NCI-H345 treated with DMSO at 0.1 percent for 48 hours (cell line): ENCODE results near the gene CT83.

Experiments
- DNase-seq: peaks from one replicate; lab custom pipeline; 2025; ENCODE audit not compliant: unreplicated experiment; lab: John Stamatoyannopoulos, UW

The CT83 gene

GRCh38 chrX:116462822-116463221 lies at the start of gene CT83:
Gene CT83 (minus strand): TSS chrX:116462976. CDS start chrX:116462856, 120 bp downstream.
- no peak for DNase-seq

- no peak for DNase-seq
Observed at GRCh38 chrX:116499780-116500179, 37.0 kb upstream of the CT83 start.

- no peak for DNase-seq
Observed at GRCh38 chrX:116493271-116493670, 30.5 kb upstream of the CT83 start.

DNA sequence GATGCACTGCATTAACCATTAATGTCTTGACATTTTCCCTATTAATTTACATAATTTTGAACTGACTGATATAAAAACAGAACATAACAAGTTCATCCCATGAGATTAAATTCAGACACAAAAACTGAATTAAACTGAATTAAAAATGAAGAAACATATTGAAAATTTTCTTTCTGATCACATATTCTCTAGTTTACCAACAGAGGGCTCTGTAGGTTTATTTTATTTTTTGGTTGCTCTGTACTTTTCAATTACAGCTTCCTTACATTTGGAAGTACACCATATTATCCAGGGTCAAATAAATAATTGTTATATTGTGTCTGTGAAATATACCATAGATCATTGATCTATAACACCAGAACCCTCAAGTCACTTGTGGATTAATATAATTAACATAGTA lies 27.3 kb upstream of the CT83 start:
- peak; percentile 23 for DNase-seq

- no peak for DNase-seq
Observed at GRCh38 chrX:116480059-116480458, 17.3 kb upstream of the CT83 start.

DNA sequence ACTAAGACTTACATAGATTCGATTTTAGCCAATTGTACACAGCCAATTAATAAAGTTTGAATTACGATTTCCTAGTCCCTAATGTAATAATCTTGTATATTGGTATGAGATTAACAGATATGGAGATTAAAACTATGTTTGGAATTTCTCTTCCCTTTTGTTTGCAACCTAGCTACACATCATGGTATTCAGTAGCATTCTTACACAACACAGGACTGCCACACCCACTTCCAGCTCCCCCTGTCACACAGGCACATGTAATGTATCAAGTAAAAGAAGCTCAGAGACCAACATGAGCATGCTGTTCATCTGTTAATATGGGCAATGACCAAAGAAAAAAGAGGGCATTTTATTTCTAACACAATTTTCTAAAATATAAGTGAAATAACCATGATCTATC lies 13.6 kb downstream of the CT83 start:
- DNase-seq = no peak

GRCh38 chrX:116436358-116436816 lies 26.4 kb downstream of the CT83 start, which contains the start of gene SLC6A14:
Gene SLC6A14 (plus strand): TSS chrX:116436606. CDS start chrX:116436710, 104 bp downstream.
- DNase-seq = no peak

GRCh38 chrX:116435597-116435996 lies 27.2 kb downstream of the CT83 start:
- DNase-seq = no peak

DNA sequence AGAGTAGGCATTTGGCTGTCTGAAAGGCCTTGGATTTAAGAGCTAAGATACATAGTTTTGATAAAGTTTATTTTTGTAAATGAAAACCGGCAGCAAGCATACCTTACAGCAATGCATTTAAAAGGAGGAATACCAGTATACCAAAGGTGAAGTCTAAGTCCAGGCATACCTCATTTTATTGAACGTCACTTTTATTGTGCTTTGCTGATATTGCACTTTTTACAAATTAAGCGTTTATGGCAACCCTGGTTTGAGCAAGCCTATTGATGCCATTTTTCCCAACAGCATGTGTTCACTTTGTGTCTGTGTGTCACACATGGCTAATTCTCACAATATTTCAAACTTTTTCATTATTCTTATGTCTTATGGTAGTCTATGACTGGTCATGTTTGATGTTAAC lies 34.8 kb downstream of the CT83 start:
- no peak for DNase-seq

- no peak for DNase-seq
Observed at GRCh38 chrX:116417968-116418367, 44.8 kb downstream of the CT83 start.

- DNase-seq = no peak
Observed at GRCh38 chrX:116417214-116417613, 45.6 kb downstream of the CT83 start.

- no peak for DNase-seq
Observed at GRCh38 chrX:116413273-116413672, 49.5 kb downstream of the CT83 start.
